Activated CD4-positive, CD25-positive, alpha-beta regulatory T cell treated with anti-CD3 and anti-CD28 coated beads, Interleukin-2, amount 50 U/mL, for 24 hours (primary cell): ENCODE results near the gene AOPEP.

Experiments used
- ATAC-seq, 2 donors: fragments of 150-1000 bp; cut with Tn5 transposase; one replicate each; pipeline ENCODE4 v1.10.0; 2021; ENCODE audit warnings: mild to moderate bottlenecking in 1 of 2, moderate library complexity in 1 of 2

The AOPEP gene

GRCh38 chr9:95024097-95024671 is 297.7 kb downstream of the AOPEP start:
- ATAC-seq, result no peak

- no peak for ATAC-seq
Observed at GRCh38 chr9:95025213-95026147, 299.0 kb downstream of the AOPEP start.

GRCh38 chr9:95026148-95026524 is 299.6 kb downstream of the AOPEP start:
- ATAC-seq, result no peak

GRCh38 chr9:95027914-95028852 is 301.7 kb downstream of the AOPEP start:
- no peak for ATAC-seq

- ATAC-seq, result no peak
Observed at GRCh38 chr9:95028853-95029219, 302.3 kb downstream of the AOPEP start.

- no peak for ATAC-seq
Observed at GRCh38 chr9:95029288-95029687, 302.8 kb downstream of the AOPEP start.

- no peak for ATAC-seq
Observed at GRCh38 chr9:95029720-95030119, 303.2 kb downstream of the AOPEP start.

GRCh38 chr9:95030344-95030743 is 303.8 kb downstream of the AOPEP start:
- ATAC-seq, result no peak

- no peak for ATAC-seq
Observed at GRCh38 chr9:95030920-95031642, 304.6 kb downstream of the AOPEP start.

GRCh38 chr9:95031711-95032461 is 305.4 kb downstream of the AOPEP start:
- no peak for ATAC-seq

- ATAC-seq, result no peak
Observed at GRCh38 chr9:95032580-95033341, 306.3 kb downstream of the AOPEP start.

GRCh38 chr9:95035846-95036245 is 309.3 kb downstream of the AOPEP start:
- ATAC-seq, result no peak

- ATAC-seq, result no peak
Observed at GRCh38 chr9:95036676-95037075, 310.2 kb downstream of the AOPEP start.

- ATAC-seq, result no peak
Observed at GRCh38 chr9:95037789-95038521, 311.5 kb downstream of the AOPEP start.

GRCh38 chr9:95038666-95039065 is 312.2 kb downstream of the AOPEP start:
- ATAC-seq, result no peak

GRCh38 chr9:95040106-95040505 is 313.6 kb downstream of the AOPEP start:
- ATAC-seq, result no peak

GRCh38 chr9:95043826-95044225 is 317.3 kb downstream of the AOPEP start:
- ATAC-seq, result no peak

- no peak for ATAC-seq
Observed at GRCh38 chr9:95044731-95045508, 318.4 kb downstream of the AOPEP start.

- ATAC-seq, result no peak
Observed at GRCh38 chr9:95045751-95046150, 319.3 kb downstream of the AOPEP start.
